SU-DHL-6 (cell line): ENCODE results near the gene TGFB2.

ENCODE experiments used
- CTCF ChIP-seq: fragments of 200-600 bp; sonication (generic); IDR thresholded peaks from one replicate; pipeline ENCODE4 v1.5.1; 2017; ENCODE audit warnings: antibody characterized with exemption, mild to moderate bottlenecking, low read length, moderate library complexity; ENCODE audit not compliant: insufficient read depth, poor library complexity, severe bottlenecking
- EZH2phosphoT487 ChIP-seq: fragments of 200-600 bp; sonication (generic), shearing (Covaris generic); conservative IDR thresholded peaks from 2 replicates; pipeline ENCODE4 v1.6.1; 2018; ENCODE audit warnings: mild to moderate bottlenecking, antibody characterized with exemption, low read length, moderate library complexity, mixed read lengths

DNA sequence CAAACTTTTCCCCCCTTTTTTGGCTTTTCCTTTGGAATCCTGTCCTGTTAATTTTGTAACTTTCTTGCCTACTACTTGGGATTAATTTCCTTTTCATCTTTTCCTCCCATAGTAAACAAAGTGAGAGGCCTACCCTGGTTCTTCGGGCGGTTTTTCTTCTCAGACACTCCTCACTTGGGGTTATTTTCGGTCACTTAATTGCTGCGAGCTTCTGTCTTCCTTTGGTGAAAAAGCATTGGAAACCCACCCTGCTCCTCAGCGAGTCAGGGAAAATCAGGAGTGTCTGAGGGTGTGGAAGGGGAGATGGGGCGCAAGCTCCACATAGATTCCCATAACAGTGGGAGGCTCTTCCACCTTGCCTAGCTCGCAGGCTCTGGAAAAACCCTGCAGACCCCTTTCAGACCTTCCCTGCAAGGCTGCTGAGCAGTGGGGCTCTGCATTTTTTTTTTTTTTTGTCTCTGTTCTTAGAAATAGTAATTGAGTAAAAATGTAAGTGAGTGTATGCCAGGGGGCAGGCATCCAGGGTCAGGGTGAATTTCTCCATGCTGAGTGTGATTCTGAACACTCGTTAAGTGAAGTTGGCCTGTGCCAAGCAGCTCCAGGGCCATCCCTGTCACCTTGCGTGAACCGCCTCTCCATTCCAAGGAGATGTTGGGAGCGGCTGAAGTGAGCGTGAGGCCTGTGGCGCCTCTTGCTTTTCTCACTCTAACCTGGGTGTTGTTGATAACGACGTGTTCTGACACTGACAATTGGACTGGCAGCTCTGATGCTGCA is 20.3 kb downstream of the TGFB2 start:
- TF ChIP-seq CTCF: no peak
- no peak for TF ChIP-seq EZH2phosphoT487
